D721Med (cell line): ENCODE measurements around the gene HDLBP.
"Not testable (repeated sequence)": the region's sequence is repeated elsewhere in the genome, so short reads cannot be mapped to it uniquely, and the experiment has no call there.

Experiments used
- DNase-seq: peaks from one replicate; pipeline ENCODE4 v3.0.0; 2011; ENCODE audit warnings: low spot score; ENCODE audit not compliant: insufficient read length
- FAIRE-seq: peaks from 2 replicates; lab custom pipeline; 2011; peaks lifted over from hg19 to GRCh38; lab: Jason Lieb, UNC
- TF ChIP-seq, protein P1 (sequence below): IDR thresholded peaks from 2 replicates; pipeline ENCODE4 v1.5.1; 2012; ENCODE audit warnings: mild to moderate bottlenecking, control low read depth; ENCODE audit not compliant: insufficient read depth; ENCODE audit errors: missing control alignments

Gene HDLBP

DNA sequence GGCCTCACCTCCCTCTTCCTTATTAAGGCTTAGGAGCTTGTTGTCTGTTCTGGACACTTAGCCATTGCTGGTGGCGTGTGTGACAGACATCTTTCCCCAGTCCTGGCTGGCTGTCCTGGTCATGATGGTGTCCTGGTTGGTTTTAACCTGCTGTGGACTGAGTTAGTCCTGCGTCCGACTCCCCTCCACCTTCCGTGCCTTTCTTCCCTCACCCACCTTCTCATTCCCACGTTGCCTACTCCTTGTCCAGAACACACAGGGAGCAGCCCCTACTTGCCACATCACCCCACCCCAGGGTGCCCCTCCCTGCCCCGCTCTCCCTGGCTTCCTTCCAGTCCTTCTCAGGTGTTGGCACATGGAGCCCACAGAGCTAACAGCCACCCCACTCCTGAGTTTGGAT lies 117.5 kb downstream of the HDLBP start:
- no peak for FAIRE-seq
- TF ChIP-seq, protein P1, sequence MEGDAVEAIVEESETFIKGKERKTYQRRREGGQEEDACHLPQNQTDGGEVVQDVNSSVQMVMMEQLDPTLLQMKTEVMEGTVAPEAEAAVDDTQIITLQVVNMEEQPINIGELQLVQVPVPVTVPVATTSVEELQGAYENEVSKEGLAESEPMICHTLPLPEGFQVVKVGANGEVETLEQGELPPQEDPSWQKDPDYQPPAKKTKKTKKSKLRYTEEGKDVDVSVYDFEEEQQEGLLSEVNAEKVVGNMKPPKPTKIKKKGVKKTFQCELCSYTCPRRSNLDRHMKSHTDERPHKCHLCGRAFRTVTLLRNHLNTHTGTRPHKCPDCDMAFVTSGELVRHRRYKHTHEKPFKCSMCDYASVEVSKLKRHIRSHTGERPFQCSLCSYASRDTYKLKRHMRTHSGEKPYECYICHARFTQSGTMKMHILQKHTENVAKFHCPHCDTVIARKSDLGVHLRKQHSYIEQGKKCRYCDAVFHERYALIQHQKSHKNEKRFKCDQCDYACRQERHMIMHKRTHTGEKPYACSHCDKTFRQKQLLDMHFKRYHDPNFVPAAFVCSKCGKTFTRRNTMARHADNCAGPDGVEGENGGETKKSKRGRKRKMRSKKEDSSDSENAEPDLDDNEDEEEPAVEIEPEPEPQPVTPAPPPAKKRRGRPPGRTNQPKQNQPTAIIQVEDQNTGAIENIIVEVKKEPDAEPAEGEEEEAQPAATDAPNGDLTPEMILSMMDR: no peak
- DNase-seq: no peak

DNA sequence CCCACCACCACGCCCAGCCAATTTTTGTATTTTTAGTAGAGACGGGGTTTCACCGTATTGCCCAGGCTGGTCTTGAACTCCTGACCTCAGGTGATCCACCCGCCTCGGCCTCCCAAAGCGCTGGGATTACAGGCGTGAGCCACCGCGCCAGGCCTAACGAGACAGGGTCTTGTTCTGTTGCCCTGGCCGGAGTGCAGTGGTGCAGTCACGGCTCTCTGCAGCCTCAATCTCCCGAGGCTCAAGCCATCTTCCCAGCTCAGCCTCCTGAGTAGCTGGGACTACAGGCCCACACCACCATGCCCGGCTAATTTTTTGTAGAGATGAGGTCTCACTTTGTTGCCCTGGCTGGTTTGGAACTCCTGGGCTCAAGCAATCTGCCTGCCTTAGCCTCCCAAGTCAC lies 118.2 kb downstream of the HDLBP start:
- not testable (repeated sequence) for DNase-seq, FAIRE-seq

DNA sequence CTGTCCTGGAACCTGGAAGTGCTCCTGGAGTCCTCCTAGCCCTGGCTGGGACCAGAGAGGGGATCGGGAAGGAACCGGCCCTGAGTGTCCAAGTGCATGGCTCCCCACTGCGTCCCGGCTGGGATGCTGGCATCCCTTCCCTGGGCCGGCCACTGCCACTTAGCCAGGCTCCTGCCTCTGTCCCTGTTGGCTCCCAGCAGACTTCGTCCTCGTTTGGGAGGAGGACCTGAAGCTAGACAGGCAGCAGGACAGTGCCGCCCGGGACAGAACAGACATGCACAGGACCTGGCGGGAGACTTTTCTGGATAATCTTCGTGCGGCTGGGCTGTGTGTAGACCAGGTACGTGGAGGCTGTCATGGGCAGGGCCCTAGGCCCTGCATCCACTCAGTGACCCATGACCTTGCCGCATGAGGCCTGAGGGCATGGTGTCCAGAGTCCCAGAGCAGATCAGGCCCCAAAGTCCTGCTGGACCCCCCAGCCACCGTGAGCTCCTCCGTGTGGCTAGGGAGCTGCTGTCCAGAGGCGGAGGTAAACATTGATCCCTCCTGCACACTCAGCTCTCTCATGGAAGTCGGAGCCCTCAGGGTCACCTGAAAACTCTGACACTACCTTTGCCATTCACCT lies 119.9 kb downstream of the HDLBP start:
- DNase-seq: no peak
- TF ChIP-seq, protein P1: no peak
- no peak for FAIRE-seq

DNA sequence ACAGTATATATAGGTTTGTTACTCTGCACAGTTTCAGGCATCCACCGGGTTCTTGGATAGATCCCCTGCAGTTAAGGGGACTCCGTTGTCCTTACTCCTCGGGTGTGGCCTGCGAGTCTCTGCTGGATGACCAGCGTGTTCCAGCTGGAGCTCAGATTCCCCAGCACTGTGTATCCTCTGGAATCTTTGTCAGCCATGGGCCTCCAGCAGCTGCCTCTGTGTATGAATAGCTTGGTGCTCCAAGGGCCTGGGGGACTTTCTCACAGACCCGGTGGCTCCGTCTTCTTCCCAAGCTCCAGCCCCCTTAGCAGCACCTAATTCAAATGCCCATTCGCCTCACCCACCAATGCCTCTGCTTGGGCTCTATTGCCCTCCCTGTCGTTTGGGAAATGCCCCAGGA lies 120.7 kb downstream of the HDLBP start:
- TF ChIP-seq, protein P1: no peak
- FAIRE-seq: no peak
- DNase-seq: no peak

DNA sequence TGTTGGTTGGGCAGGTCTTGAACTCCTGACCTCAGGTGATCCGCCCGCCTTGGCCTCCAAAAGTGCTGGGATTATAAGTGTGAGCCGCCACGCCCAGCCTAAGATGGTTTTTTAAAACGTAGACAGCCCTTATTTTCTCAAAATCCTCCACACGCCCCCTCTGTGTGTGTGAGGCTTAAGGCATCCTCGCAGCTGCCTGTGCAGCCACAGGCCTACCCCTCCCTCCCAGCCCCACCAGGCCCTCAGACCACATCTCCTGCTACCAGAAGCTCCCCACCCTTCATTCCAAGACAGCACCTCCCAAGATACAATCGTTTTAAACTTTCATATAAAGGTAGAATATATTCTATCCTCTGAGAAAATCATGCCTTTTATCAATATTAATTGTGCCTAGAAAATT lies 122.2 kb downstream of the HDLBP start:
- TF ChIP-seq, protein P1: no peak
- DNase-seq (no peak), FAIRE-seq (no peak)

DNA sequence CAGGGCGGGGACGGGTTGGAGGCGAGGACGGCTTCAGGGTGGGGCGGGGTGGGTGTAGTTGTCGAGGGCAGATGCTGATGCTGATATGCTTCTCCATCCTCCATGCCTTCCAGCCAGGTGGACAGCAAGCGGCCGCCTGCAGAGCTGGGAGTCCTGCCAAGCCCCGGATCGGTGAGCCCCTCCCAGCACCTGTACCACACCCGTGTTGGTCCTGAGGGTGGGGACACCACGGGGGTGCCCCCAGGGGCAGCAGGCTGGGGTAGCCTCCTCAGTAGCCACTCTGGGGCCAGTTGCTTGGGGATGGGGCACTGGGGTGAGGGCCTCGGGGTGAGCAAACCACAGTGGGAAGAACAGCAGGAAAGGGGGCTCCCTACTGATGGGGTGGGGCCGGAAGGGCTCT lies 124.4 kb downstream of the HDLBP start:
- no peak for FAIRE-seq
- no peak for DNase-seq
- TF ChIP-seq, protein P1: no peak

DNA sequence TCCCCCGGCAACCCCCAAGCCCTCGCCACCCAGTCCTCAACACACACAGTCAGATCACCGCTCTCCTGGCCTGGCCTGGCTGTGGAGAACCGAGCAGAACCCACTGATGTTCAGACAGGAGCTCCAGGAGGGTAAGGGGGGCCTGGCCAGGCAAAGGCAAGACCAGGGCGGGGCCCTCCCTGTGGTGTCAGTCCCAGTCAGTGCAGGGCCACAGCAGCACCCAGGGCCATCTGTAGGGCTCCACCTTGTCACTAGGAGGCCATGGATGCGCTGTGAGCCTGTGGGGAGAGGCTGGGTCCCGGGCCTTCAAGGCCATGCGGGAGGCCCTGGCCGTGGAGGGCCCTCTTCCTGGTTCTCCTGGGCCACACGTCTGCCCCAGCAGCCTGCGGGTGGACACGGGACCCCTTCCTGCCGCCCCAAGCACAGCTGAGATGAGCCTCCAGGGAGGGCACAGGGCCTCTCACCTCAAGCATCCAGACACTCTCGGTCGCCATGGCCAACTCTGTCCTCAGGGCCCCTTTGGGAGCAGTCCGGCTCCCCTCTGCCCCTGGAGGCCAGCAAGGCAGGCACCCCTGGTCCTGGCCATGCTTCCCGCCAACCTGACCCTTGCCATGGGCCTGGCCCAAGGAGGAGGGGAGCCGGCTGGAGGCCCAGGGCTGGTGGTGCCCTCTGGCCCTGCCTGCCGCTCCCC lies 125.0 kb downstream of the HDLBP start:
- TF ChIP-seq, protein P1: no peak
- DNase-seq (no peak), FAIRE-seq (no peak)
